GM12892 (cell line): Measurements from ENCODE around the gene ABTB2.

Experiments used
- POLR2A ChIP-seq: IDR thresholded peaks from 2 replicates; pipeline ENCODE4 v1.6.1; 2011; ENCODE audit warnings: low read depth, low read length, control low read depth
- POLR2AphosphoS5 ChIP-seq: IDR thresholded peaks from 2 replicates; pipeline ENCODE4 v1.6.1; 2011; ENCODE audit warnings: low read depth, low read length, control low read depth

DNA sequence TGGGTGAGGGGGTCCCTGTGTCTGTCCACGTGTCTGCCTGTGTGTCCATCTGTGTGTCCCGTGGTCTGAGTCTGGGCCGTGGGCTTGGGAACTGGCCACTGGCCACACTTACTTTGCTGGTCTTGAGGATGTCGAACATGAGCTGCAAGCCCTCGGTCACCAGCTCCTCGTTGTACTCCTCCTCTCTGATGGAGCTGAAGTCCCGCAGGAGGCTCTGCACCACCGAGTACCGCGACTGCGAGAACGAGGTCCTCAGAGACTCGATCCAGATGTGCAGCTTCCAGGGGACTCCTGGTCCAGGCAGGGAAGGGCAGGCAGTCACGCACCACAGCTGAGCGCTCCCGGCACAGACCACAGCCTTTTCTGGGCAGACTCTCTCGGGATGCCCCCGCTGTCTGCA is 197.0 kb downstream of the ABTB2 start:
- no peak for TF ChIP-seq POLR2A
- TF ChIP-seq POLR2AphosphoS5, result no peak
